Inferior parietal cortex (tissue), 1 donor: ENCODE measurements around the gene CBY2.
"Not testable (repeated sequence)": the region's sequence is repeated elsewhere in the genome, so short reads cannot be mapped to it uniquely, and the experiment has no call there.

ENCODE experiments used
- DNase-seq: peaks from one replicate; pipeline ENCODE4 v3.0.0-alpha.2; 2016; ENCODE audit errors: extremely low spot score

CBY2 gene, protein sequence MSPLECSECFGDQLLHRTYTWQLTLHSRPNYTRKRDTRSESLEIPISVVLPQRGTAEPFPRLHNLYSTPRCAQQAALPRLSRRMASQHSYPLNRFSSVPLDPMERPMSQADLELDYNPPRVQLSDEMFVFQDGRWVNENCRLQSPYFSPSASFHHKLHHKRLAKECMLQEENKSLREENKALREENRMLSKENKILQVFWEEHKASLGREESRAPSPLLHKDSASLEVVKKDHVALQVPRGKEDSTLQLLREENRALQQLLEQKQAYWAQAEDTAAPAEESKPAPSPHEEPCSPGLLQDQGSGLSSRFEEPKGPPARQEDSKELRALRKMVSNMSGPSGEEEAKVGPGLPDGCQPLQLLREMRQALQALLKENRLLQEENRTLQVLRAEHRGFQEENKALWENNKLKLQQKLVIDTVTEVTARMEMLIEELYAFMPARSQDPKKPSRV

GRCh38 chr13:45702088-45702487 lies at the start of gene CBY2:
Gene CBY2, plus strand, starts transcription at chr13:45702320. Its CDS starts 71 bp downstream, at chr13:45702391.
- DNase-seq, result no peak

DNA sequence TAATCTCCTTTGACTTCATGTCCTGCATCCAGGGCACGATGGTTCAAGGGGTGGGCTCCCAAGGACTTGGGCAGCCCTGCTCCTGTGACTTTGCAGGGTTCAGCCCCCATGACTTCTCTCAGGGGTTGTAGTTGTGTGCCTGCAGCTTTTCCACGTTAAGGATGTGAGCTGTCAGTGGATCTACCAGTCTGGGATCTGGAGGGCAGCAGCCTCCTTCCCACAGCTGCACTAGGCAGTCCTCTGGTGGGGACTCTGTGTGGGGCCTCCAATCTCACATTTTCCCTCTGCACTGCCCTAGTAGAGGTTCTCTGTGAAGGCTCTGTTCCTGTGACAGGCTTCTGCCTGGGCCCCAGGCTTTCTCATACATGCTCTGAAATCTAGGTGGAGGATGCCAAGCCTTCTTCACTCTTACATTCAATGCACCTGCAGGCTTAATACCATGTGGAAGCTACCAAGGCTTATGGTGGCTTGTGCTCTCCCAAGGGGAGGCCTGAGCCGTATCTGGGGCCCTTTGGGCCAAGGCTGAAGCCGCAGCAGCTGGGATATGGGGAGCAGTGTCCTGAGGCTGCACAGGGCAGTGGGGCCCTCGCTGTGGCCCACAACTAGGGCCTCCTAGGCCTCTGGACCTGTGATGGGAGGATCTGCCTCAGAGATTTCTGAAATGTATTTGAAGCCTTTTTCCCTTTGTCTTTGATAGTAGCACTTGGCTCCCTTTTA lies 47.3 kb upstream of the CBY2 start:
- no peak for DNase-seq

DNA sequence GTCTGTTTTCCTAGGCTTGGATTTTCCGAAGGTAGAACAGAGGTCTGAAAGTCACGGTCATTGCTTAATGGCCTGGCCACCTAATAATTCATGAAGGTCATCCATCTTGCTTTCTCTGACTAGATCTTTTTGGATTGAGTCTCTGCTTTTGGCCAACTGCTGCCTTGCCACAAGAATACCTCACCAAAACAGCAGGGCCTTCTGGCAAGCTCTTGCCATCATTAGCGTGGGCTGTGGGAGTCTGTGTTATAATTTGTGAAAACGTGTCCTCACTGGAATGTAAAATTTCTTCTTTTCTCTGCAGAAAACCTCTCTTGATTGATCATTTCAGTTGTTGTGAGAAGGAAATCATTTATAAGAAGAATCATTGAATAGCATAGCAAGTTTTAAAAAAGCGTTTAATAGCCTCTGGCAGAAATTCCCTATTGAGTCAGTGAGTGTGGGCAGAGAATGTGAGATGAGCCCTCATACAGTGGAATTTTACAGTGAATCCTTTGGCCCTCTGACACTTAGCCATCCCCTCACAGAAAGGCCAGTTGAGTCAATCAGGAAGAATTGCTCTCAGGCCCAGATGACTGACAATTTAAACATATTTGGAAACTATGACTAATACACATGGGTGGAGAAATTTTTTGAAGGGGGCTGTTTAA lies 43.4 kb upstream of the CBY2 start:
- DNase-seq, result no peak

DNA sequence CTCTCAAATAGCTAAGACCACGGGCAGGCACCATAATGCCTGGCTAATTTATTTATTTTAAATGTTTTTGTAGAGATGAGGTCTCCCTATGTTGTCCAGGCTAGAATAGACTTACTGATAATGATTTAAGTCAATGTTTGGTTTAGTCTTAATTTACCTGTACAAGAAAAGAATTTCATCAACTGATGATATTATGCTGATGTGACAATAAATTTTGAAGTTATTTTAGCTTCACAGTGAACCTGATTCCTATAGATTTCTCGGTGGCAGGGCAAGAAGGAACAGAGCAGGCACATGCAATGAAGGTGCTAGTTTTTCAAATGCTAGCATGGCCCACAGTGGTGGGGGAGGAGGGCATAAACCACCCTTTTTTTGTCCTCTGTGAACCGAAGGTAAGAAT lies 42.6 kb upstream of the CBY2 start:
- DNase-seq, result no peak

DNA sequence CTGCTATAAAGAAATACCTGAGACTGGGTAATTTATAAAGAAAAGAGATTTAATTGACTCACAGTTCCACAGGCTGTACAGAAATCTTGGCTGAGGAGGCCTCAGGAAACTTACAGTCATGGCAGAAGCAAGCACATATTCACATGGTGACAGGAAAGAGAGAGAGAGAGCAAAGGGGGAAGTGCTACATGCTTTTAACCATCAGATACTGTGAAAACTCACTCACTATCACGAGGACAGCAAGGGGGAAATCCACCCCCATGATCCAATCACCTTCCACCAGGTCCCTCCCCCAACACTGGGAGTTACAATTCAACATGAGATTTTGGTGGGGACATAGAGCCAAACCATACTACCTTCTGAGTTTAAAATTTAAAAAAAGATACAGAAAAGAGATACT lies 41.7 kb upstream of the CBY2 start:
- not testable (repeated sequence) for DNase-seq

DNA sequence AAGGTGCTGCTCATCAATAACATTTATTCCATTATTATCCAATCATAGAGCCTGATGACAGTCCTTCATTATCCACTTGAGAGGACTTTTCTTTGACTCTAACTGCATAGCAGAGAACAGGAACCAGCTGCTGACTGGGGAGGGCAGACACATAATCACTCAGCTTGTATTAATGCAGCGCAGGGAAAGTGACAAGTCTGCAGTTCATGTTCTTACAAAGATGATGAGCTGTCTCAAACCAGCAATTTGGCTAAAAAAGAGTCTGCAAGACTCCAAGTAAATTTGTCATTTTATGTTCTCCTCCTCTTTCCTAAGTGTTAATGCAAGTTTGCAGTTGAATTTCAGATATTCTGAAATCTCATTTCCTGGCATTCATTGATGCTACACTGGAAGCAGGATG lies 40.0 kb upstream of the CBY2 start:
- no peak for DNase-seq

DNA sequence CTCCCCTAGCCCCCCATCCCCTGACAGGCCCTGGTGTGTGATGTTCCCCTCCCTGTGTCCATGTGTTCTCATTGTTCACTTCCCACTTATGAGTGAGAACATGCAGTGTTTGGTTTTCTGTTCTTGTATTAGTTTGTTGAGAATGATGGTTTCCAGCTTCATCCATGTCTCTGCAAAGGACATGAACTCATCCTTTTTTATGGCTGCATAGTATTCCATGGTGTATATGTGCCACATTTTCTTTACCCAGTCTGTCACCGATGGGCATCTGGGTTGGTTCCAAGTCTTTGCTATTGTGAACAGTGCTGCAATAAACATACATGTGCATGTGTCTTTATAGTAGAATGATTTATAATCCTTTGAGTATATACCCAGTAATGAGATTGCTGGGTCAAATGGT lies 39.2 kb upstream of the CBY2 start:
- not testable (repeated sequence) for DNase-seq

DNA sequence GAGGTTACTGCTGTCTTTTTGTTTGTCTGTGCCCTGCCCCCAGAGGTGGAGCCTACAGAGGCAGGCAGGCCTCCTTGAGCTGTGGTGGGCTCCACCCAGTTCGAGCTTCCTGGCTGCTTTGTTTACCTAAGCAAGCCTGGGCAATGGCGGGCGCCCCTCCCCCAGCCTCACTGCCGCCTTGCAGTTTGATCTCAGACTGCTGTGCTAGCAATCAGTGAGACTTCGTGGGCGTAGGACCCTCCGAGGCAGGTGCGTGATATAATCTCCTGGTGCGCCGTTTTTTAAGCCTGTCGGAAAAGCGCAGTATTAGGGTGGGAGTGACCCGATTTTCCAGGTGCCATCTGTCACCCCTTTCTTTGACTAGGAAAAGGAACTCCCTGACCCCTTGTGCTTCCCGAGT lies 32.5 kb upstream of the CBY2 start:
- not testable (repeated sequence) for DNase-seq

DNA sequence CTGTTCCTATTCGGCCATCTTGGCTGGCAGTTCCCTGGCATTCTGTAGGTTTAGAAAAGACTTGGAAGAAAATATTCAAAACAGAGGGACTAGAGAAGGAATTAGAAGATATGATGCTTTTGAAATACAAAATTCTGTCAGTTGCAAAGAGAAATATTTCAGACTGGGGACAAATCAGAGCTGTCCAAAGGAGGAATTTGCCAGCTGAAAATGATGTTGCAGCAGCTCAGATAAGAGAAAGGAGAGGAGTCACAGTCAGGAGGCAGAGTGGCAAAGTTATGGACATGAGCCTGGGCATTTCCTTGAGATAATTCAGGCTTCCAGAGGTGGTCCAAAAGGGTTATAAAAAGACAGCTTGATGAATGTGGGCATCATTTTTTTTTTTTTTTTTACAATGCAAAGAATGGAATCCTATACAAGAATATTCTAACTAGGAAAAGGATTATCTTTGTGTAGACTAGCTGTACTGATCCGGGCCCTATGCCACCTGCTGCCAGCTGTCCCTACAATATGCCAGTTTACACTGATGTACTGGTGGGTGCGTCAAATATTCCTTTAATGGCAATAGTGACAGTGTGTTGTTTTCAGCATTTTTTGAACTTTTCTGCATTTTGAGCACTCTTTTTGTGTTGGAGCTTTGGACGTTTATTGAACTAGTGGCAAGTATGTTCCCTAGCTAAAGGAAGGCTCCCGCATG lies 31.8 kb upstream of the CBY2 start:
- DNase-seq, result no peak

DNA sequence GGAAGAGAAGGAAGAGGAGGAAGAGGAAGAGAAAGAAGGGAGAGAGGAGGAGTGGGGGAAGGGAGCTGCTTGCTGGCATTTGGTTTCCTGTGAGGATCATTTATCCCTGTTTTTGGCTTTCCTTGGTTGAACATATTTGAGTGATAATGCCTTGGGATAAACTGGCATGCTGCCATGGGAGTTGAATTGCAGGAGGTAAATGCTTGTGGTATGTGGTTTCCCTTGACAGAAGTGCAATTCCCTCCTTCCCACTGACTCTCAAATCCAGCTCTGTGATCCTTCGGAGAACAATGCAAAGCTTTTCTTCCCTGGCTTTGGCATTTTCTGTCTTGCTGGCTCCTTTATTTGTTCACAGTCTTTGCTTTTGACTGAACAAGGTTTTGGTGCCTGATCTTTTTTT lies 27.2 kb upstream of the CBY2 start:
- no peak for DNase-seq

DNA sequence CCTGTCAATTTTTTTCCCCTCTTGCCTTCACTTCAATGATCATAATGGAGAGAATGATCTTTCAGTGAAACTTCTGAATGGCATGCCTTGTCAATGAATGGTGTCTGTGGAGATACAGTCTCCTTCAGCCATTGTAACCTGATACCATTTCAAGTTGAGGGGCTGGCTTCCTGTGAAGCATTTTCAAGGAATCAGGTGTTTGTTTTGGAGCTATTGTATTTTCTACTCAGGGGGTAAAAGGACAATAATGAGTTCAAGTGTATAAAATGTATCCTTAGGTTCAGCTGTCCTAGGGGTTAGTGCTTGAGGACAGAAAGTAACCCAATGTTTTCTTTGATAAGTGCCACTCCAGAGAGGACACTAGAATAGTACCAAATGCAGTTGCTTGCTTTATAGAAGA lies 23.8 kb upstream of the CBY2 start:
- no peak for DNase-seq

GRCh38 chr13:45681113-45681512 lies 21.0 kb upstream of the CBY2 start:
- DNase-seq, result no peak

DNA sequence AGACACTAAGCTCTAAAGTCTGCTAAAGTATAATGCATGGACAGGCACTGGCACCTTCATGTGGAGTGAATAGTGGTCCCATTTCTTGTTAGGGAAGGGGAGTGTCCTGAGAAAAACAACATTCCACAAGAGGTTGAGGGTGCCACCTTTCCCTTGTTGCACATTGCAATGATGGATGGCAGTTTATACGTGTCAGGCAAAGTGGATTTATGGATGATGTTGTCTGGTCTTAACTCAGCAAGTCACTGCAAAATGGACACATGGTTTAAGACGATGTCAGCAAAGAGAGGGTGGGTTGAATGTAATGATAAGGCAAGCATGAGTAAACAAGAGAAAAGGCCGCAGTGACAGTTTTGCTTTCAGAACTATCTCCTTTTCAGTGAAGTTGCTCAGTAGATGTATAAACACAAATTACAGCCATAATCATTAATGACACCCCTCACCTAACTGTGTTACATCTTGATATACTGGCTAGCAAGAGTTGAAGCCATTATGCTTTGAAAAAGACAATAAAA lies 19.6 kb upstream of the CBY2 start:
- no peak for DNase-seq

- no peak for DNase-seq
These were observed 18.4 kb upstream of the CBY2 start for GRCh38 chr13:45683701-45684100.

DNA sequence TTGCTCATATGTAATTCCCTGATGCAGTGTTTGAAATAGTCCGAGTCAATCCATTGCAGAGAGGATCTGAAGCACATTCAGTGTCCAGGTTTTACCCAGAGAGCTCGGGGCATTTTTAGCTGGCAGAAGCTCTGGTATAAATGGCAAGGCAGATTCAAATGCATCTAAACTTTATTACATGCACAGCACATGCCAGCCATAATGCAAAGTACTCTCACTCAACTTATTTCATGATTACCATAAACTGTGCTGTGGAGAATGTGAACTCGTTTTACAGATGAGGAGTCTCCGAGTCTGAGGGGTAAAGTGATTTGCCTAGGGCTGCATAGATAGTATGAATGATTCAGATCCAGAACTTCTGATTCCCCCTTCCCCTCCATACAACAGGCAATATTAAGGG lies 13.5 kb upstream of the CBY2 start:
- DNase-seq, result no peak

DNA sequence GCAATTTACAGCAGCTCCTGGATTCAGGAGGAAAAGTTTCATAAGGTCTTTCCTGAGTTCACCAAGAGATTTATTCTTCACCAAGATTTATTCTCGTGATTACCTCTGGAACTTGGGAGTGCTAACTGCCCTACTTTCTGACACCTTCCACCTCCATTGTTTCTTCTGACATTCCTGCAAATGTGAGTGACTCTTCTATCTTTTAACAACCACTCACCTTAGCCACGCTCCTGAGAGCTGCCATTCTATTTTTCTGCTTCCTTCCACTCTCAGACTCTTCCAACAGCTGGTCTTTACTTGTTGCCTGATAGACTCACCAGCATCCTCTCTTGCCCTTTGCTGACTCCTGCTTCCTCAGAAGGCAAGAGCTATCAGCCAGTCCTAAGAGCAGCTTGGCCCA lies 11.5 kb upstream of the CBY2 start:
- no peak for DNase-seq

GRCh38 chr13:45691251-45691650 lies 10.9 kb upstream of the CBY2 start:
- no peak for DNase-seq

DNA sequence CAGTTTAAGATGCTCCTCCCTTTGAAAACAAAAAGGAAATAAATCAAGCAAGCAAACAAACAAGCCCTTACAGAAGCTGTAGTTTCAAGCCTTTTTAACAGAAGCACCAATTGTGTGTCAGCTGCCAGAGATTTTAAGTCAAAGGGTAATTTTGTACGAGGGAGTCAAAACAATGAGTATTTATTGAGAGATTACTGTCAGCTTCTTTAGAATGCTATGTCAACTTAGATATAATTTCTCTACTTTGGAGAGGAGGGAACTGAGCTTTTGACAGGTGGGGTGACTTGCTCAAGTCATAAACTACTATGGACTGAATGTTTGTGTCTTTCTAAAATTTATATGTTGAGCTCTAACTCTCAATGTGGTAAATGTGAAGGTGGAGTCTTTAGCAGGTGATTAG lies 10.5 kb upstream of the CBY2 start:
- DNase-seq, result no peak

DNA sequence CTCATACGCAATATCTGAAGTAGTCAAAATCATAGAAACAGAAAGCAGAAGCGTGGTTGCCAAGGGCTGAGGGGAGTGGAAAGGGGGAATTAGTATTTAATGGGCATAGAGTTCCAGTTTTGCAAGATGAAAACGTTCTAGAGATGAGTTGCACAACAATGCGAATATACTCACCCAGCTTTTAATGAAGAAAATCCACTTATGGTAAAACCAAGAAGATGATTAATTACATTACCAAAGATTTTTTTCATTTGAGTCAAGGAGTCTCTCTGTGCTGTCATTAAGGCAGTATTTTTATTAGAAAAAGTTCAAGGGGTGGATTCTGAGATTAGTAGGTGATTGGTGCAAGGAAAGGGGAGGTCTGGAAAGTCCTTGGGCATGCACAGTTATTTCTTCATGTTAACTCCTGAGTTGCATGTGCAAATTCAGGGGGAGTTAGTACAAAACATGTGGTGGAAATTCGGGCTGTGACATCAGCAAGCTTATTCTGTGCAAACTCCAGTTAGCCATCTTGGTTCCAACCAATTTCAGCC lies 6.9 kb upstream of the CBY2 start:
- no peak for DNase-seq

GRCh38 chr13:45696610-45697226 lies 5.4 kb upstream of the CBY2 start:
- DNase-seq, result no peak
